NCI-H748 (cell line): Measurements from ENCODE around the gene TMEM151A.
"Not testable (repeated sequence)": the region's sequence is repeated elsewhere in the genome, so short reads cannot be mapped to it uniquely, and the experiment has no call there.

ENCODE experiments used
- DNase-seq: peaks from one replicate; lab custom pipeline; 2025; ENCODE audit not compliant: unreplicated experiment; lab: John Stamatoyannopoulos, UW

TMEM151A gene

GRCh38 chr11:66320289-66320688 lies 28.6 kb downstream of the TMEM151A start:
- not testable (repeated sequence) for DNase-seq

DNA sequence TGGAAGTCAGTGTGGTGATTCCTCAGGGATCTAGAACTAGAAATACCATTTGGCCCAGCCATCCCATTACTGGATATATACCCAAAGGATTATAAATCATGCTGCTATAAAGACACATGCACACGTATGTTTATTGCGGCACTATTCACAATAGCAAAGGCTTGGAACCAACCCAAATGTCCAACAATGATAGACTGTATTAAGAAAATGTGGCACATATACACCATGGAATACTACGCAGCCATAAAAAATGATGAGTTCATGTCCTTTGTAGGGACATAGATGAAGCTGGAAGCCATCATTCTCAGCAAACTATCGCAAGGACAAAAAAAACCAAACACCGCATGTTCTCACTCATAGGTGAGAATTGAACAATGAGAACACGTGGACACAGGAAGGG lies 29.1 kb downstream of the TMEM151A start:
- not testable (repeated sequence) for DNase-seq

DNA sequence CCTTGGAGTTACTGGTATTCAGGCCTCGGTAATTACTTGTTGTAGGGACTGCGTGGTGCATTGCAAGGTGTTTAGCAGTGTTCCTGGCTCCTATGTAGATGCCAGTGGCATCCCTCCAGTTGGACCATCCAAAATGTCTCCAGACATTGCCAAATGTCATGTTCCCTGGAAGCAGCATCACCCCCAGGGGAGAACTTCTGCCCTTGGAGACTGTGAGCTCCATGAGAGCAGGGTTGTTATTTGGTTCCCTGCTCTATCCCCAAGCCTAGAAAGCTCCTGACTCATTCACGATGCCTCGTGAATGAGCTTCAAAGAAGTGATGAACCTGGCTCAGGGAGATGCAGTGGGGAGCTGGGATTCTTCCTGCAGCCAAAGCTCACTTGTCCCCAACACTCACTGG lies 29.9 kb downstream of the TMEM151A start:
- no peak for DNase-seq

DNA sequence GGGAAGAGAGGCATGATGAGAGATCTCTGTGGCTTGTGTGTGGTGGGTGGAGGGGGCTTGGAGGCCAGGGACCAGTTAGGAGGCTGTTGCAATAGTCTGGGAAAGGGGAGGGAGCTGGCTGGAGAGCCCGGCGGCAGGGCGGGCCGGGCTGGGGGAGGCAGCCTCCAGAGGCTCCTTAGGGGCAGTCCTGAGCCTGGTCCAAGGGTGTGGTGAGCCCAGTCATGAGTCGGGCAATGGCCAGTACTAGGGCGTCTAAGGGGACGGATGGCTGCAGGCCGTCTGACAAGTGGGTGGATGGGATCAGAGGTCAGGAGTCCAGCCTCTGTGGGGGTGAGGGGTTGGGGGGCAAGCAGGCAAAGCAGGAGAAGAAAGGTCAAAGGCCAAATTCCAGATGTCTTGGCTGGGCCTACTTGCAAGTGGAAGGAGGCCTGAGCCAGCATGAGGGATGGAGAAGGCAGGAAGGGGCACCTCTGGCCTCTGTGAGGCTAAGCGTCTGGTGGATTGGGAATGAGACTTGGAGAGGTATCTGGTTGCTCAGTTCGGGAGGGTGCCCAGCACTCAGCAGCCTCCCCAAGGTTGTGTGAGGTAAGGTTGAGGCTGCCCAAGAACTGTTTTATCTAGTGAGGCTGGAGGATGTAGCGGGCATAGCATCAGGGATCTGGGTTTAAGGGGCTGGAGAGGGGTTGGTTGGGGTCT lies 31.2 kb downstream of the TMEM151A start:
- DNase-seq, result no peak

DNA sequence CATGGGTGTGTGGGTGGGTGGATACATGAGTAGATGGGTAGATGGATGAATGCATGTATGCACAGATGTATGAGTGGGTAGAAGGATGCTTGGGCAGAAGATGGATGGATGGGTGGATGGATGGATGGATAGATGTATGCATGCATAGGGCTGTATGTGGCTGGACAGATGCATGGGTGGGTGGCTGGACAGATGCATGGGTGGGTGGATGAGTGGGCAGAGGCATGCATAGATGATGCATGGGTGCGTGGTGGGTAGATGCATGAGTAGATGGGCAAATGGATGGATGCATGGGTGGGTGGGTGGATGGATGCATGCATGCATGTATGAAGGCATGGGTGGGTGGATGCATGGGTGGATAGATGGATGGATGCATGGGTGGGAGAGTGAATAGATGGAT lies 32.0 kb downstream of the TMEM151A start:
- no peak for DNase-seq

DNA sequence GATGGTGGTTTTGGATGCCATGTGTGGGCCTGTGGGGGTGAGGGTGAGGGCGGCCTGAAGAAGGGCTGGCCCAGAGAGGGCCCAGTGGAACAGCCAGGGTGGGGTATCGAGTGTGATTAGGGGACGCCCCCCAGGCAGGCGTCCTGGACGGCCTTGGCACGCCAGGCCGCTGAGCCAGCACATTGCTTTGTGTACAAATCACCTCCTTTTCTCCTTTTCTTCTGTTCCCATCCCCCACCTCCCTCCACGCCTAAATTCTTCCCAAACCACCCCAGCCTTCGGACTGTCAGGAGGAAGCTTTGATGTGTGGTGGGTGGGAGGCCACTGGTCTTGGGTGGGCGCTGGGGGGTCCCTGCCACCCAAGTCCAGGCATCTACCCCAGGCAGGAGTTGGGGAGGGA lies 33.0 kb downstream of the TMEM151A start:
- DNase-seq, result no peak

GRCh38 chr11:66325263-66325671 lies 33.6 kb downstream of the TMEM151A start:
- DNase-seq, result no peak

- no peak for DNase-seq
Measured at GRCh38 chr11:66326261-66327111, 34.8 kb downstream of the TMEM151A start.

DNA sequence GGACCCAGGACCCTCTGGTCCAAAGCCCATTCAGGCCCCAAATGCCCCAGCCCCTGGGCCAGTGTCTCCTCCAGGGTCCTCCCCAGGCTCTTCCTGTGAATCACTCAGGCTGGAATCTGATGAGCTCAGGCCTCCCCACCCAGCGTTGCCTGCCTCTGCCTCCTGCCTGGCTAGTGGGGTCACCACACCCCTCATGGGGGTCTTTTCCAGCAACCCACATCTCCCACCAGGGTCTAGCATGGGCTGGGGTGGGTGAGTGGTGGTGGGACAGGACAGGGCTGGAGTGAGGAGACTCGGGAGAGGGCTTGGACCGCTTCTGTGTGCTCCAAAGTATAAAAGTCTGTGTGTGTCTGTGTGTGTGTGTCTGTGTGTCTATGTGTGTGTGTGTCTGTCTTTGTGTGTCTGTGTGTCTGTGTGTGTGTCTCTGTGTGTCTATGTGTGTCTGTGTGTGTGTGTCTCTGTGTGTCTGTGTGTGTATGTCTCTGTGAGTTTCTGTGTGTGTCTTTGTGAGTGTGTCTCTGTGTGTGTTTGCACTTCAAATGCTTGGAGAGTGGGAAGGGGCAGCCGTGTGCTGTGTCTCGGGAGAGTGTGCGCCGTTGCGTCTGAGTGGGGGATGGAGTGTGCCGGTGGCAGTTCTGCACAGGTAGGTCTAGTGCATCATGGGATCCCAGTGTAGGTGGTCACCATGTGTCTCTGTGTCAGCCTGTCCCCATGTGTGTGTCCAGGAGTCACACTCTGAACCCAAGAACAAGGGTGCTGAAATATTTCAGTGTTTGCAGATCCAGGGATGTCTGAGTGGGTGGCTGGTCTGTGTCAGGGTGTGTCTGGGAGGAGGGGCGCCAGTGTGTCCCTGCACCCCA lies 35.7 kb downstream of the TMEM151A start:
- DNase-seq, result no peak

DNA sequence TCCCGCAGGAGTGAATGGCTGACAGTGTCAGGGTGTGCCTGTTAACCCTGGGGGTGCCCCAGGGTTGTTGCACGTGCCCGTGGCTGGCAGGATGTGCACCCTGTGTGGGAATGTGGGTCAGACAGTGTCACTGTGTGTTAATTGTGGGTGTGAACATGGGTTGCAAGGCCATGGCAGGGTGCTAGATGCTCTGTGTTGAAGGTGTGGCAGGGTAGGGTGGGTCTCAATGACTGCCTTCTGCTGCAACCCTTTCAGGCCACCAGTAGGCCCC lies 36.3 kb downstream of the TMEM151A start:
- DNase-seq, result no peak

GRCh38 chr11:66328302-66329144 lies 36.8 kb downstream of the TMEM151A start:
- peak; percentile 70 for DNase-seq

GRCh38 chr11:66329165-66329673 lies 37.5 kb downstream of the TMEM151A start:
- DNase-seq, result no peak

DNA sequence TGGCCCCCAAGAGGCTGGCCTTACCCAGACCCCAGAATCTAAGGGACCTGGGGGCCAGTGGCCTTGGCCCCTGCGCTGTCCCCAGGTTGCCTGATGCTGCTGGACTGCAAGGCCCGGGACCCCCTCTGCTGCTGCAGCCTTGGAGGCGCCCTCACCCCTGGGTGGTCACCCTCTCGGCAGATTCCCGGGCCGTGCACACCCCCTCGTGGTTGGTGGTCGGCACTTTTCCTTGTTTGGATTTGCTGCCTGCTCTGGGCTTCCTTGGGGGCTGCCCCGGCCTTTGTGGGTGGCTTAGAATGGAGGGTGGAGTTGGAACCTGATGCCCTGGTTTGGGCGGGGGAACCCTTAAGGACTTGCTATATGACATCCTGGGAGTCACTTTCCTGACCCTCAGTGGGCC lies 39.2 kb downstream of the TMEM151A start:
- DNase-seq, result no peak

DNA sequence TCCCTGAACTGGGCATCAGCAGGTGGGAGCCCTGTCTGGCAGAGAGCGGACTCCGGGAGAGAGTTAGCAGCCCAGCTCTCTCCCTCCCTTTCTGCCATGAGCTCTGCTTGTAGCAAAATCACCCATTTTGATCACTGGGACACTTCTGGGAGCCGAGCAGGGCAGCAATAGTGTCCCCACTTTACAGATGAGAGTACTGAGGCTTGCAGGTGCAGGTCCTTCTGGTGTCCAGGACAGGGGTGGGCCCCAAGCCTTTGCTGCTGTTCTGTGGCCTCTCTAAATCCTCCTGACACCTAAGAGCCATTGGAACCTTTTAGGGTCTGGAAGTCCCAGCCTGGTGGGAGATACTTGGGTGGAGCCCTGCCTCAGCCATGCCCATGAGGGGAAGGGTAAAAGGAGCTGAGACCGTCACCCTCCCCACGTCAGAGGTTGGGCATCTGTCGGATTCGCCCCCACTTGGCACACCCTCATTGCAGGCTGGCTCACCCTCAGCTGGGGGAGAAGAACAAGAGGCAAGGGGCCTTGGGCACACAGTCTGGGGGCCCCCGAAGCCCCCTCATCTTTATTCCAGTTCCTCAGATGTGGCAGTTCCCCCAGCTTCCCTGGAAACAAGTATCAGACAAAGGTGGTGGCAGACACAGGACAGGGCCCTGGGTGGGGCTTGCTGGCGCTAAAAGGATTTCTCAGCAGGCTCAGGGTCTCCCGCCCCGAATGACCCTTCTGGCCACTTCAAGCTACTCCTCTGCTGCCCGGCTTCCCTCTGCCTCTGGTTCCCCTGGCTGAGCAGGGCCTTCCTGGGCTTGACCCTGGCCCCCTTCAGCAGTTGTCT lies 40.1 kb downstream of the TMEM151A start:
- DNase-seq, result no peak

GRCh38 chr11:66332371-66333219 lies 40.9 kb downstream of the TMEM151A start:
- no peak for DNase-seq

- DNase-seq, result no peak
Measured at GRCh38 chr11:66333220-66333877, 41.7 kb downstream of the TMEM151A start.

- DNase-seq, result no peak
Measured at GRCh38 chr11:66333896-66334604, 42.4 kb downstream of the TMEM151A start.
